CD4-positive, alpha-beta T cell treated with Interferon gamma for 1 hour (primary cell): ENCODE measurements around the gene GMPPA.

Experiments
- DNase-seq: peaks from one replicate; pipeline ENCODE4 v3.0.0-alpha.2; 2020

GMPPA gene

GRCh38 chr2:219486380-219486959, 12.2 kb upstream of the GMPPA start:
- no peak for DNase-seq

GRCh38 chr2:219488149-219488843, 10.4 kb upstream of the GMPPA start:
- no peak for DNase-seq

- DNase-seq, result no peak
Observed at GRCh38 chr2:219488844-219489194, 9.9 kb upstream of the GMPPA start.

- no peak for DNase-seq
Observed at GRCh38 chr2:219489315-219489714, 9.4 kb upstream of the GMPPA start.

- DNase-seq, result no peak
Observed at GRCh38 chr2:219490186-219490585, 8.5 kb upstream of the GMPPA start.

- DNase-seq, result no peak
Observed at GRCh38 chr2:219490600-219491130, 8.0 kb upstream of the GMPPA start.

- DNase-seq, result no peak
Observed at GRCh38 chr2:219491278-219491963, 7.3 kb upstream of the GMPPA start.

- DNase-seq, result no peak
Observed at GRCh38 chr2:219492575-219492974, 6.1 kb upstream of the GMPPA start.

GRCh38 chr2:219493086-219493485, 5.6 kb upstream of the GMPPA start:
- DNase-seq, result no peak

GRCh38 chr2:219494952-219495530, 3.6 kb upstream of the GMPPA start:
- no peak for DNase-seq

GRCh38 chr2:219495531-219496122, 3.1 kb upstream of the GMPPA start:
- DNase-seq, result peak; percentile 49

- no peak for DNase-seq
Observed at GRCh38 chr2:219496247-219496824, 2.4 kb upstream of the GMPPA start.

GRCh38 chr2:219496825-219497494, 1.7 kb upstream of the GMPPA start:
- no peak for DNase-seq

- DNase-seq, result peak; percentile 61
Observed at GRCh38 chr2:219497495-219498279, 1.0 kb upstream of the GMPPA start.

- no peak for DNase-seq
Observed at GRCh38 chr2:219499058-219499307, 292 bp downstream of the GMPPA start.

- DNase-seq, result no peak
Observed at GRCh38 chr2:219499555-219499954, 864 bp downstream of the GMPPA start.

- no peak for DNase-seq
Observed at GRCh38 chr2:219500135-219500534, 1.4 kb downstream of the GMPPA start.

- DNase-seq, result no peak
Observed at GRCh38 chr2:219501849-219502248, 3.2 kb downstream of the GMPPA start.

GRCh38 chr2:219502618-219503017, 3.9 kb downstream of the GMPPA start:
- no peak for DNase-seq

- DNase-seq, result no peak
Observed at GRCh38 chr2:219505585-219505984, 6.9 kb downstream of the GMPPA start.

- no peak for DNase-seq
Observed at GRCh38 chr2:219506153-219506801, 7.6 kb downstream of the GMPPA start.
